Measurements from ENCODE around the gene CORO1C. TPM values are rescaled to one million over a fixed set of nuclear protein-coding genes. Genes with fewer than 3 reads are reported as not detected.
"Not testable (repeated sequence)": the region's sequence is repeated elsewhere in the genome, so short reads cannot be mapped to it uniquely, and the experiment has no call there.

The CORO1C gene
- polyA plus RNA-seq, 3 donors from 2014 or later: 31.8 to 80.0 (median 32.1) TPM

DNA sequence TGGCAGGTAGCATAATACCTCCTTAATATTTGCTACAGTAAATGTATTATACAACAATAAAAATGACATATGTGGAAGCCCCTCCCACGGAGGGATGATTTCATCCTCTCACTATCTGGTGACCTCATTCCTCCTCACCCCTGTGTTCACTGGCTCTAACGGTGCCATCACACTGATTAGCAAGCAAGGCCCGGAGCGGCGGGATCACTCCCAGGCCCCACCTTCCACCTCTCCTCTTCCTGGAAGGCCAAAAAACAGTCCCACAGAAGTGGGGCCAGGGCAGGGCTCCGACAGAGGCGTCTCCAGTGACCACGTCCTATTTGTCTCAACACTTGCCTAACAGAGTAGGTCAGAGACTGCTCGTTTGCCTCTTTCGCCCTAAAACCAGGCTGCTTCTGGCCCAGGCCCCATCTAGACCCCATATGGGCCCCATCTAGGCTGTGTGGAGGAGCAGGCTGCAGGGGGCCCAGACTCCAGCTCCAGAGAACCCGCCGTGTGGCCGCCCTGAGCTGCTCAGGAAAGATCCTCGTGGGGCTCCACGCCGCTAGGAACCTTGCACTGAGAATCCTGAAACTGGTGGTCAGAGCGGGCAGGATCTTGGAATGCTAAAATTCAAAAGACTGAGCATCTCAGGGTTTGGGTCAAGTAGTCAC is 101.4 kb downstream of the CORO1C start:
- Mint-ChIP-seq H3K4me3 (peak overlapping the region; percentile 93 to 99 (median 96)), H3K27me3 (ENCODE audit: low read depth in 3 of 3) (peaks cover 32 to 49% (median 43%) of the 10 kb centered on the region in 3 donors), H3K9me3 (no peaks in the 10 kb centered on the region), H3K27ac (peak overlapping the region; percentile 98 to 100 (median 99)), H3K4me1 (peaks cover 89 to 93% of the 10 kb centered on the region in 2 donors), H3K36me3 (peaks cover 16 to 30% (median 23%) of the 10 kb centered on the region in 3 donors)
- DNase-seq: peak; percentile 66 to 70 (median 67)

DNA sequence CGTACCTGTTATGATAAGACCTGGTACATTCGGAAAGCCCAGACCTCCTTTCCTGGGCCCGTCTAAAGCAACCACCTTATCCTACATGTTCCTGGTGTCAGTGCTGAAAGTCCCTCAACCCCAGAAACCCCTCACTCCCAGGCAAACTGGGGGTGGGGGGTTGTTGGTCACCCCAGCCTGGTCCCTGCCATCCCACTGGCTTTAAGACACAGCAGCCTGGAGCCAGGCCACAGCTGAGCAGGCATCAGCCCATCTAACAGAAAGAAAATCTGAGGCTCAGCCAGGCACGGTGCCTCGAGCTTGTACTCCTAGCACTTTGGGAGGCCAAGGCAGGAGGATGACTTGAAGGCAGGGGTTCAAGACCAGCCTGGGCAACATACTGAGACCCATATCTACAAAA is 102.2 kb downstream of the CORO1C start:
- no peaks in the 10 kb centered on the region for H3K9me3 Mint-ChIP-seq
- H3K27ac Mint-ChIP-seq: peak overlapping the region; percentile 98 to 100 (median 99)
- H3K27me3 Mint-ChIP-seq (ENCODE audit: low read depth in 3 of 3): peaks cover 29 to 41% (median 39%) of the 10 kb centered on the region in 3 donors
- peaks cover 88 to 93% of the 10 kb centered on the region in 2 donors for H3K4me1 Mint-ChIP-seq
- H3K36me3 Mint-ChIP-seq: peaks cover 17 to 35% (median 27%) of the 10 kb centered on the region in 3 donors
- no peak for DNase-seq
- peak overlapping the region; percentile 93 to 99 (median 96) for H3K4me3 Mint-ChIP-seq

GRCh38 chr12:108627134-108627920 is 104.0 kb downstream of the CORO1C start:
- Mint-ChIP-seq H3K27ac (peak overlapping the region; percentile 98 to 100 (median 99)), H3K4me1 (peaks cover 89 to 93% of the 10 kb centered on the region in 2 donors), H3K36me3 (peaks cover 20 to 47% (median 36%) of the 10 kb centered on the region in 3 donors), H3K4me3 (peak overlapping the region; percentile 51 to 99 (median 81)), H3K9me3 (no peaks in the 10 kb centered on the region), H3K27me3 (ENCODE audit: low read depth in 3 of 3) (peaks cover 22 to 23% (median 23%) of the 10 kb centered on the region in 3 donors)
- DNase-seq: no peak

- H3K27me3 Mint-ChIP-seq (ENCODE audit: low read depth in 3 of 3): peaks cover 2 to 9% (median 6%) of the 10 kb centered on the region in 3 donors
- H3K4me3 Mint-ChIP-seq: peak overlapping the region in 3 of 5 donors; percentile 4 to 52 (median 27)
- no peak for DNase-seq
- peaks cover 23 to 60% (median 33%) of the 10 kb centered on the region in 3 donors for H3K36me3 Mint-ChIP-seq
- H3K4me1 Mint-ChIP-seq: peaks cover 87 to 93% of the 10 kb centered on the region in 2 donors
- H3K27ac Mint-ChIP-seq: peak overlapping the region; percentile 84 to 99 (median 99)
- no peaks in the 10 kb centered on the region for H3K9me3 Mint-ChIP-seq
Observed at GRCh38 chr12:108625228-108625627, 106.1 kb downstream of the CORO1C start.

- H3K4me1 Mint-ChIP-seq: peaks cover 86 to 93% of the 10 kb centered on the region in 2 donors
- no peak for DNase-seq
- H3K27ac Mint-ChIP-seq: peak overlapping the region; percentile 81 to 99 (median 99)
- peak overlapping the region in 1 of 5 donors; percentile 7 for H3K4me3 Mint-ChIP-seq
- H3K9me3 Mint-ChIP-seq: no peaks in the 10 kb centered on the region
- H3K36me3 Mint-ChIP-seq: peaks cover 29 to 58% (median 33%) of the 10 kb centered on the region in 3 donors
- peaks cover 2 to 9% (median 7%) of the 10 kb centered on the region in 3 donors for H3K27me3 Mint-ChIP-seq (ENCODE audit: low read depth in 3 of 3)
Observed at GRCh38 chr12:108623577-108623976, 107.7 kb downstream of the CORO1C start.

- no peaks in the 10 kb centered on the region for H3K9me3 Mint-ChIP-seq
- peak overlapping the region; percentile 98 to 99 (median 99) for H3K27ac Mint-ChIP-seq
- peaks cover 25 to 59% (median 30%) of the 10 kb centered on the region in 3 donors for H3K36me3 Mint-ChIP-seq
- no peak for DNase-seq
- peaks cover 86 to 93% of the 10 kb centered on the region in 2 donors for H3K4me1 Mint-ChIP-seq
- H3K4me3 Mint-ChIP-seq: no peak overlapping the region
- peaks cover 2 to 7% (median 2%) of the 10 kb centered on the region in 3 donors for H3K27me3 Mint-ChIP-seq (ENCODE audit: low read depth in 3 of 3)
Observed at GRCh38 chr12:108622921-108623514, 108.3 kb downstream of the CORO1C start.

- H3K27me3 Mint-ChIP-seq (ENCODE audit: low read depth in 3 of 3): peaks cover 2 to 7% (median 4%) of the 10 kb centered on the region in 3 donors
- no peaks in the 10 kb centered on the region for H3K9me3 Mint-ChIP-seq
- H3K4me3 Mint-ChIP-seq: peak overlapping the region in 4 of 5 donors; percentile 28 to 79 (median 58)
- H3K27ac Mint-ChIP-seq: peak overlapping the region; percentile 98 to 99 (median 99)
- H3K36me3 Mint-ChIP-seq: peaks cover 25 to 58% (median 30%) of the 10 kb centered on the region in 3 donors
- peak; percentile 55 to 58 (median 55) for DNase-seq
- peaks cover 87 to 93% of the 10 kb centered on the region in 2 donors for H3K4me1 Mint-ChIP-seq
Observed at GRCh38 chr12:108622421-108622820, 108.9 kb downstream of the CORO1C start.

DNA sequence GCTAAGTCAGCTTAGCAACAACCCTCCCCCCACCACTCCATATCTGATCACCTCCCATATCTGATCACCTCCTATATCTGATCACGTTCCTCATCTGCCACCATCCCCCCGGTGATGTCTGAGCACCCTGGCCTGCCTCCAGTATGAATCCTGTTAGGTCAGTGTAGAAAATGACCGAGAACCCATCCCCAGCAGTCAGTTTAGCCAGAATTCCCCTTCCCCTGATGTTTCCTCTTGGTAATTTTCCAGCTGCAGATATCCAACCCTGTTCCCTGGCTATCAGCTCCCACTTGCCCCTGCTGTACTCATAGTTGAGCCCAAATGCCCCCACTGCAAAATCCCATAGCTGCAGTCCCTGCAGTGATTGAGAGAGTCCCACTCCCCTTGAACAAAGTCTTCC is 110.2 kb downstream of the CORO1C start:
- H3K4me1 Mint-ChIP-seq: peaks cover 90 to 97% of the 10 kb centered on the region in 2 donors
- no peak for DNase-seq
- H3K27ac Mint-ChIP-seq: peak overlapping the region; percentile 89 to 99 (median 99)
- H3K4me3 Mint-ChIP-seq: peak overlapping the region in 1 of 5 donors; percentile 12
- peaks cover 34 to 58% (median 35%) of the 10 kb centered on the region in 3 donors for H3K36me3 Mint-ChIP-seq
- H3K9me3 Mint-ChIP-seq: peaks cover 0 to 3% (median 0%) of the 10 kb centered on the region in 6 donors
- peaks cover 4 to 9% (median 5%) of the 10 kb centered on the region in 3 donors for H3K27me3 Mint-ChIP-seq (ENCODE audit: low read depth in 3 of 3)

DNA sequence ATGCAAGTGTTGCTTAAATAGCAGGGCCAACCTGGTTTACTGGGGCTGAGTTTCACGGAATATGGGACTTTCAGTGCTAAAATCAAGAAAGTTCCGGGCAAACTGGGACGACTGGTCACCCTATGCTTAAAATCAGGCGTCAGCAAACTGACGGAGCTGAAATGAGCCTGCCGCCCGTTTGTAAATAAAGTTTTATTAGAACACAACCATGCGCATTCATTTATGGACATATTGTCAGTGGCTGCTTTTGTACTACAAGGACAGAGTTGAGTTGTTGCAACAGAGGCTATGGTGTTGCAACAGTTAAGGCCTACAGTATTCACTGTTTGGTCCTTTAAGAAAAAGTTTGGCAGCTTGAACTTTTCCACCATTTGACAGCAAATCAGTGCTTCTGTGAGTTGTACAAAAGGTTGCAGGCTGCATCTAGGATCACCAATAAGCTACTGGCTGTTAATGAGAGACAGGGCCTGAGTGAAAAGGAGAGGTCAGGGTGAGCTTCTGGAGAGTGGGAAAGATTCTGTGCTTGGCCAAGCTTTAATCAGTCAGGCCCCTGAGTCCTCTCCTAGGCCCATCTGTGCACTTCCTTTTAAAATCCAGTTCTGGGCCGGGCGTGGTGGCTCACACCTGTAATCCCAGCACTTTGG is 111.0 kb downstream of the CORO1C start:
- peaks cover 87 to 97% of the 10 kb centered on the region in 2 donors for H3K4me1 Mint-ChIP-seq
- H3K36me3 Mint-ChIP-seq: peaks cover 29 to 63% (median 32%) of the 10 kb centered on the region in 3 donors
- H3K27ac Mint-ChIP-seq: peak overlapping the region; percentile 88 to 97 (median 95)
- H3K4me3 Mint-ChIP-seq: no peak overlapping the region
- no peak for DNase-seq
- H3K9me3 Mint-ChIP-seq: peaks cover 0 to 3% (median 0%) of the 10 kb centered on the region in 6 donors
- H3K27me3 Mint-ChIP-seq (ENCODE audit: low read depth in 3 of 3): peaks cover 4 to 10% (median 5%) of the 10 kb centered on the region in 3 donors

GRCh38 chr12:108619369-108620160 is 111.8 kb downstream of the CORO1C start:
- Mint-ChIP-seq H3K36me3 (peaks cover 24 to 58% (median 28%) of the 10 kb centered on the region in 3 donors), H3K27me3 (ENCODE audit: low read depth in 3 of 3) (peaks cover 4 to 10% (median 5%) of the 10 kb centered on the region in 3 donors), H3K9me3 (peaks cover 0 to 3% (median 0%) of the 10 kb centered on the region in 6 donors), H3K4me3 (peak overlapping the region in 2 of 5 donors; percentile 15 to 38), H3K4me1 (peaks cover 82 to 94% of the 10 kb centered on the region in 2 donors), H3K27ac (peak overlapping the region; percentile 88 to 97 (median 95))
- DNase-seq: no peak

DNA sequence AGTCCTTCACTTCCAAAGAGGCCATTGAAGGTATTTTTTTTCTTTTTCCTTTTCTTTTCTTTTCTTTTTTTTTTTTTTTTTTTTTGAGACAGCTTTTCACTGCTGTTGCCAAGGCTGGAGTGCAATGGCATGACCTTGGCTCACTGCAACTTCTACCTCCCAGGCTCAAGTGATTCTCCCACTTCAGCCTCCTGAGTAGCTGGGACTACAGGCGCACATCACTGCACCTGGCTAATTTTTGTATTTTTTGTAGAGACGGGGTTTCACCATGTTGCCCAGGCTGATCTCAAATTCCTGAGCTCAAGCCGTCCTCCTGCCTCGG is 112.4 kb downstream of the CORO1C start:
- Mint-ChIP-seq H3K27ac (peak overlapping the region; percentile 88 to 98 (median 95)), H3K27me3 (ENCODE audit: low read depth in 3 of 3) (peaks cover 4 to 10% (median 5%) of the 10 kb centered on the region in 3 donors), H3K4me1 (peaks cover 80 to 88% of the 10 kb centered on the region in 2 donors), H3K36me3 (peaks cover 18 to 52% (median 28%) of the 10 kb centered on the region in 3 donors), H3K4me3 (peak overlapping the region in 1 of 5 donors; percentile 63)
- H3K9me3 Mint-ChIP-seq, DNase-seq: not testable (repeated sequence)
